Measurements from ENCODE around the gene ABCA1. TPM values are rescaled to one million over a fixed set of nuclear protein-coding genes. Genes with fewer than 3 reads are reported as not detected.

ABCA1 gene
- total and polyA plus RNA-seq, 2 of the 13 experiments (the other 11 are each of a cell fraction or from before 2014, with no cell fraction given): 26.8 to 63.8 TPM

GRCh38 chr9:104912606-104913005, 15.3 kb downstream of the ABCA1 start (continued):
- TF ChIP-seq TAF1 (CRISPR knock-in tag; IDR thresholded peaks at IDR 0.05) (no peak), HMG20A (CRISPR knock-in tag; IDR thresholded peaks at IDR 0.05; ENCODE audit: borderline replicate concordance) (peak; percentile 93; the same call in 1 of the 2 replicates), ZKSCAN5 (CRISPR knock-in tag; IDR thresholded peaks at IDR 0.05) (no peak), TBX2 (CRISPR knock-in tag; IDR thresholded peaks at IDR 0.05; ENCODE audit: borderline replicate concordance) (peak; percentile 61), AGO2 (optimal IDR thresholded peaks at IDR 0.05; ENCODE audit: low read depth, low read length) (no peak), ZNF709 (CRISPR knock-in tag; IDR thresholded peaks at IDR 0.05) (no peak), ZNF18 (CRISPR knock-in tag; IDR thresholded peaks at IDR 0.05; ENCODE audit: insufficient replicate concordance) (peak; percentile 12), HMGA1 (CRISPR knock-in tag; conservative IDR thresholded peaks at IDR 0.05) (no peak), BHLHE40 (IDR thresholded peaks at IDR 0.05; ENCODE audit: low read length) (no peak), ZNF609 (CRISPR knock-in tag; IDR thresholded peaks at IDR 0.05; ENCODE audit: borderline replicate concordance) (peak; percentile 69; the same call in 1 of the 2 replicates), SIX1 (CRISPR knock-in tag; IDR thresholded peaks at IDR 0.05; ENCODE audit: borderline replicate concordance) (peak; percentile 76; the same call in 1 of the 2 replicates), KAT8 (CRISPR knock-in tag; IDR thresholded peaks at IDR 0.05) (peak; percentile 39), ZSCAN5A (CRISPR knock-in tag; IDR thresholded peaks at IDR 0.05; ENCODE audit: borderline replicate concordance) (no peak), POLR2AphosphoS2 (IDR thresholded peaks at IDR 0.05; ENCODE audit: low read depth, low read length) (no peak), PHF5A (CRISPR knock-in tag; IDR thresholded peaks at IDR 0.05; ENCODE audit: low read depth, unreplicated experiment) (peak; percentile 68), WIZ (CRISPR knock-in tag; IDR thresholded peaks at IDR 0.05) (no peak), DZIP1 (CRISPR knock-in tag; IDR thresholded peaks at IDR 0.05) (no peak), SOX5 (CRISPR knock-in tag; IDR thresholded peaks at IDR 0.05; ENCODE audit: borderline replicate concordance) (peak; percentile 87), KDM6A (CRISPR knock-in tag; IDR thresholded peaks at IDR 0.05; ENCODE audit: low read depth) (peak; percentile 72)
